DMS 273 (cell line): ENCODE measurements around the gene CFAP57.

Experiments used
- DNase-seq: peaks from one replicate; lab custom pipeline; 2025; ENCODE audit not compliant: unreplicated experiment; lab: John Stamatoyannopoulos, UW

Gene CFAP57

DNA sequence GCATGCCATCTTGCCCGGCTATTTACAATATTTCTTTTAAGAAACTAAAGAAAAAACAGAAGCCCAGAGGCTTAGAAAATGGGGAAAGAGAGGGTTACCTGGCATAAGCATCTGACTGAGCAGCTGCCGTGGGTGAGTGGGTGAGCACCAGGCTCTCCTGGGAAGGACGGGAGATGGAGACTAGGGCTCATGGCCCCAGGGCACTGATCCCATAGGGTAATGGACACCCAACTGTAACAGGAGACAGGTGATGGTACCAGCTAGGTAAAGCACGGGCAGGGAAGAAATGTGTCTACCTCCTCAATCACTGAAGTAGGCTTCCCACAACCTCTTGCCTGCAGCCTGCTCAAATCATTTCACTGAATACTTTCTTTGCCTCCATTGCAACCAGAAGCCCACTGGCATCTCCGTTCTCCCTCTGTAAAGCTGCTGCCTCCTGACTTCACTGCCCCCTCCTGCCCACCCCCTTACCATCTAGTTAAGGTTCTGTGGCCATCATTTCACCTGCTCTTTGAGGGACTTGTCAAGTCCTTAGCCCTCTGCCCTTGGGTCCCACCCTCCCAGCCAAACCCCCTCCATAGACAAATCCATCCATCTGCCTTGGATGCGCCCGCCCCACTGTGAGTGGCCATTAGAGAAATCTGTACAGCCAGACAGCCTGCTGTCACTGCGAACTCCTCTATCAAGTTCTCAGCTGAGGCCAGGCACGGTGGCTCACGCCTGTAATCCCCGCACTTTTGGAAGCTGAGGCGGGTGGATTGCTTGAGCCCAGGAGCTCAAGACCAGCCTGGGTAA, 103.9 kb downstream of the CFAP57 start:
- no peak for DNase-seq

DNA sequence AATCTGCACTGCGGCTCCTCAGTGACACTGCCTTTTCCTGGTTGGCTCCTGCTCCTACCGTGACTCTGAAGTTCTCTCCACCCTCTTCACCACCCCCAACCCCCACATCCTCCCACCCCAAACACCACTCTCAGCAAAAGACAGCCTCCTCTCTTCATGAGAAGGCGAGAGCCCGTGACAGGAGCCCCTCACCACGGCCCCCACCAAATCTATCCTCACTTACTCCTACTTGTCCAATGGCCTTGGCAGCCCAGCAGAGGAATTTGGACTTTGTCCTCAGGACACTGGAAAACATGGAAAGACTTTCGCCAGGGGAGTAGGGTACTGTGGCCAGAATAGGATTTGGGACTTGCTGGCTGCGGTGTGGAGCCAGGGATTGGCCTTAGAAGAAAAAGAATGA, 104.5 kb downstream of the CFAP57 start:
- DNase-seq, result no peak

DNA sequence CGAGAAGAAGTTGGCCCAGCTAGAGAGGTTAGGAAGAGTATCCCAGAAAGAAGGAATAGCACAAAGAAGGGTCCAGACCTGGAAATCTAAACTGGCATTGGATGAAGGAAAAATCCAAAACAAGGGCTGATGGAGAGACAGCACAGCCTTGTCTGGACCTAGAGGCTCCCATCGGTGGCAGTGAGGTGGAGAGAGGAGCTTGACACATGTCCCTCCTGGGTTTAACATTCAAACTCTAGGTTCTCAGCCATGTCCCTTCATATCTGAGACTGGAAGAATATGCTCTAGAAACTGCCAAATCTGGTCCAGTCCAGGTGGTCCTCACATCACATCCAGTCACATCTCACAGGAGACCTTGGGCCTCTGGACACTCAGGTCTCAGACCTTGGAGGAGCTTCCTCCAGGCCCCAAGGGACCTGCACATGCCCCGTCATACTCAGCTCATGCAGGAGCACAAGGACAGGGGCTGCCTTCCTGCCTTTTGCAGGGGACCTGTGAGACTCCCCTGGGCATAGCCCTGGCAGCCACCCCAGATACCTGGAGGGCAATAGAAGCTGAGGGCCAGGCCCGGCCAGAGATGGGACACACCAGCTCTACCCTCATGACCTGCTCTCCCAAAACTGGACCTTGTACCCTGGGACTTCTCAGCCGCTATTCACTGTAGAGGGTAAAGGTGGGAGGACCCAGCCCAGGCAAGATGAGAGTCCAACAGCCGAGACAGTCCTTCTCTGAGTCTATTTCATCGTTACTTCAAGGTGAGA, 105.2 kb downstream of the CFAP57 start:
- DNase-seq, result no peak

DNA sequence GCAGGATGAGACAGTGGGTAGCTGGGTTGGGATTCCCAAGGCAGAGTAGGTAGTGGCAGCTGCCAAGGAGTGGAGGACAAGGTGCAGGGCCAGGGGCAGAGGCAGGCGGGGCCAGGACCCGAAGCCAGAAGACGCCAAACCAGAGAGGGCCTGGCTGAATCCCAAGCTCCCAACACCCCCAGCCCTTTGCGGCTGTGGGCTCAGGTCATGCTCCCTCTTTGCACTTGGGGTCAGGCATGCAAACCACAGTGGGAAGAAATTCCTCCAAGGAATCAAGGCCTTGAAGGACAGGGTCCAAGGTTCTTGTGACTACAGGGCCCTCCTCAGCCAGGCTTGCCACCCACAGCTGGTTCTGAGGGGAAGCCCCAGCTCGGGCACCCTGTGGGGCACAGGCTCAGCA, 107.0 kb downstream of the CFAP57 start:
- DNase-seq, result no peak

DNA sequence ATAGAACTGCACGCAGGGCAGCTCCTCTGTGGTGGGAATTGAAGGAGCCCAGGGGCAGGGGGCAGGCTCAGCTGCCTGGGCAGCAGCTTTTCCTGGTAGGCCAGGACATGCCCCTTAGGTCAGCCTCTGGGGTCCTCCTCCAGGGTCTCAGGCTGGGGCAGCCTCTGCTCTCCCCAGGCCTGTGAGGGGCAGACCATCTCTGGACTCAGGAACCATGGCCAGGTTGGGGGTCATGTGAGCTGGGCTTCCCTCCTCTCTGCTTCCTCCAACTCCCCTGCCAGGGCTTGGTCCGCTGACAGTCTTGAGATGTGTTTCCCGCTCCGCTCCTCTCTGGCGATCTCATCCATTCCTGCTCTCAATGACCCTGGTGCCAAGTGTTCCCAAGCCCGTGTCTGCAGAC, 107.5 kb downstream of the CFAP57 start:
- DNase-seq, result no peak

DNA sequence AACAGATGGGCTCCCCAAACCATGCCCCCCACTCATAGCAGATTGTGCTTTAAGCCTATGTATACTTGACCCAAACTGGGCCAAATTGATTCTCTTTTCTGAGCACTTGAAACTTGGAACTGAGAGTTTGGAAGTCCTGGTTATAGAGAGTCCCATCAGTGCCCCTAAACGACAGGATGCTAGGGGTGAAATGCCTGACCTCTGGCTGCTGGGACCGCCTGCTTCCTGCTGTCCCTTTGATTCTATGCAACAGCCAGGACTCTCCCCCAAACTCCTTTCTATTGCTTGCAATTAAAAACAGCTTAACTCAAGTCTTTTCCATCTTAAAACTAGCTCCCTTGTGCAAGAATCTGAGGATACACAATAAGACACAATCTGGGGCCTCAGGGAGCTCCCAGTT, 108.6 kb downstream of the CFAP57 start:
- DNase-seq, result no peak

DNA sequence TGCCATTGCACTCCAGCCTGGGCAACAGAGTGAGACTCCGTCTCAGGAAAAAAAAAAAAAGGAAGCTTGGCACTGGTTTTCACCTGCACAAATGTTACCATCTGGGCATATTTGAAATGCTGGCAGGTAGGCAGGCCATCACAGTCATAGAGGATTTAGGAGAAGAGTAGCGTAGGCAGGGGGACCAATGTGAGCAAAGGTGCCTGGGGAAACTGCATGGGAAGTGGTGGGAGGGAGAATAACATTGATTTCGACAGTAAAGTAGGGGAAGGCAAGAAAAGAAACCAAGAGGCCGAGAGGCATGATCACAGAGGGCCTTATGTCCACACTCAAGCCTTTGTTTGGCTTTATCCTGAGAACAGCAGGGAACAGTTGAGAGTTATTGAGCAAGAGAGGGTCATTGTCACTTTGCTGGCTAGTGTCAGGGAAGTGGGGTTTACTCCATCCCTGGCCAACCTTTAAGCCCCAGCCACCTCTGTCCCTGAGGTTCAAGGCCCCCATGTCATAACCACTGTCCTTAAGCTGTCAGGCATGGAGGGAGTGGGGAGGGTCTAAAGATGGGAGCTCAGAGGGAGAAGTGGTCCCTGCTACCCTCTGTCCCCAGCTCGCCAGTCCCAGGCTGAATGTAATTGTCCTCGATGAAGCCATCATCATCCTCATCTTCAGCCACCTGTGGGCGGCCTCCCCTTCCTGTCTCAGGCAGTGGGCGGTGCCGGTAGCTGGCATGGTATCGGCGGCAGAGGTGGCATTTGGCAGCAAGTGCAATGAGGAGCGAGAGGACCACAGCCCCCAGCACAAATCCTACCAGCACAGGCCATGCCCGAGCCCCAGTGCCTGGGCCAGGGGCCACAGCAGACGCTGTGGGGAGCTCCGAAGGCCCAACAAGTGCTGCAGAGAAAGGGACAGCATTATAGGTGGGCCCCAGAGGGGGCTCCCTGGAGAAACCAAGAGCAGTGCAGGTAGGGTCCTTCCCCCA, 110.4 kb downstream of the CFAP57 start:
- DNase-seq, result no peak

DNA sequence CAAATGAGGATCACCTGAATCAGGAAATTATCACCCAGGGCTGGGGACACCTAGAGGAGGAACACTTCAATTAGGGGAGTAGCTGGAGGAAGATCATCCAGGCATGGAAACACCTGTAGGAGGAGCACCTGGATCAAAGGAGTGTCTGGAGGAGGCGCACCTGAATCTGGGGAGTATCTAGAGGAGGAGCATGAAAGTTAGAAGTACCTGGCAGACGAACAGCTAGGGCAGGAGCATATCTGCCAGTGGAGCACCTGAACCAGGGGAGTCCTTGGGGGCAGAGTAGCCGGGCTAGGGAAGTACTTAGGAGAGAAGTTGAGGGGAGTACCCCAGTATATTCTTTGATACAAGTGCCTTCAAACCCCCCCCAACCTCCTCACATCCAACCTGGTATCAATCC, 111.9 kb downstream of the CFAP57 start:
- DNase-seq, result no peak

DNA sequence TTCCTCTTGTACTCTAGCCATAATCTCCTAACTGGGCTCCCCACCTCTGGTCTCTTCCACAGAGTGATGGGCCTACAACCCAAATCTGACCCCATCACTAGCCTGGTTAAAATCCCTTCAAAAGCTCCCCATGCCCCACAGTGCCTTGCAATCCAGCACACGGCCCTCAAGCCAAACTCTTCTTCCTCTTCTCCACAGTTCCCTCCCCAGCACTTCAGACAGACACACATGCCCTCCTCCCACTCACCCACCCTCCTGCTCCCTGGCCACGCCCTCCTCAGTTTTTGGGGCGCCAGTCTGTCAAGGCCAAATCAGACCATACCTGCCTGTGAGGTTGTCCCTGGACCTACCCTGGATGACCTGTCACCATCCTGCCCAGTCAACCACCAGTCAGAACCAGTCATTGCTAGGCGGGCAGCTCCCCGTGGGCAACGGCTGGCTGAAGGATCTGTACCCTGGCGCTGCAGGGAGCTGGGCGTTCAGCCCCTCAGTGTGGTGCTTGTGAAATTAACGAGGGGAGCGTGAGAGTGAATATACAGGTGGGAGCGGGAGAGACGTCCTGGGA, 112.5 kb downstream of the CFAP57 start:
- no peak for DNase-seq

DNA sequence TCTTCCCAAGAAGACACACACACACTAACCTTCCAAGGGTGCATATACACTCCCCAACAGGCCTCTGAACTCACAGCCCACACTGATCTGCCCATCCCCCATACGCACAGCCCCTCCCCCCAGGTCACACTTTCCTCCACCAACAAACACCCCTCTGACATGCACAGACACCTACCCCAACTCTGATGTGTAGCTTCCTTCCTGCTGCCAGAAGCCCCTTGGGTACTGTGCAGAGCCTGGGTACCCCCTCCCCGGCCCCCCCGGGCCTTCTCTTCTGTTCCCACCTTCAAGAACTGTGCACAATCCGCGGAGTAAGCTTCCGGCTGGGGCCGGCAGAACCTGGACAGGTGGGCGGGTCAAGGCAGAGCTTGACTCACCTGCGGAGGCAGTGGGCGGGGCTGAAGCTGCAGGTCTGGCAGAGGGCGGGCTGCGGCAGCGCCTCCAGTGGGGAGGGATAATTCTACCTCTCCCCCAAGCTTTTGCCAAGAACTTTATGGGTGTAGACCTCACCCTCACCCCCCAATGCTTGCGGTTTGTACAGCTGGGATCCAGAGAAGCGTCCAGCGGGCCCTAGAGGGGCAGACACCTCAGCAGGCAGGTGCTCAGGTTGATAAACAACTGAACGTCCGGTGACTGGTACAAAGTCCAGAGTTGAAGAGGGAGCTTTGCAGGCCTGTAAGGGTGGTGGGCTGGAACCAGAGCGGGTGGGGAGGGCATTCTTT, 113.3 kb downstream of the CFAP57 start, which contains the start of gene C1orf210:
TSS of gene C1orf210 (minus strand) at position 313 of the 722 bp plus-strand sequence. CDS start 2,311 bp downstream, outside the sequence.
- DNase-seq, result no peak

DNA sequence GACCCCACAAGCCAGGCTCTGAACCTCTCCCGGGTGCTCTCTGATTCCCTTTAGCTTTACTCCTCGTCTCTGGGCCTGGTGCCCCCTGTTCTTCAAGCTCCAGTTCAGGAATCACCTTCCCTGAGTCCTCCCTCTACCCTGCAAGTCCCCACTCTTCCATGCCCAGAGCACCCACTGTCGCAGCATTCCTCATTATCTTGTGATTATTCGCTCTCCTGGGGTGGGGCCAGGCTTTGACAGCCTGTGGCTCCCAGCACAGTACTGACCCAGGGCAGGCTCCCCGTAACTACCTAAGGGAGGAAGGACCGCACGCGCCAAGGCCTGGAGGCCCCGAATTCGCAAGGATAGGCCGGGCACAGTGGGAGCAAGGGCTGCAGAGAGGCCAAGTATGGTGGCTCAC, 114.0 kb downstream of the CFAP57 start:
- DNase-seq, result no peak

DNA sequence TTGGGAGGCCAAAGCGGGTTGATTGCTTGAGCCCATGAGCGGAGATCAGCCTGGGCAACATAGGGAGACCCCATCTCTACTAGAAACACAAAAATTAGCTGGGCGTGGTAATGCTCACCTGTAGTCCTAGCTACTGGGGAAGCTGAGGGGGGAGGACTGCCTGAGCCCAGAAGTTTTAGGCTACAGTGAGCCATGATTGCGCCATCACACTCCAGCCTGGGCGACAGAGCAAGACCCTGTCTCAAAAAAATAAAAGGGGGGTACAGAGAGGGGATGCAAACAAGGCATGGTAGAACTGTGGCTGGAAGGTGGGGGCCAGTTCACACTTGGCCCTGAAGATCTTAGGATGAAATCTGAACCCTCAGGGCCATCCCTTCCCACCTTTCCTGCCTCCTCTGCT, 114.4 kb downstream of the CFAP57 start:
- no peak for DNase-seq

DNA sequence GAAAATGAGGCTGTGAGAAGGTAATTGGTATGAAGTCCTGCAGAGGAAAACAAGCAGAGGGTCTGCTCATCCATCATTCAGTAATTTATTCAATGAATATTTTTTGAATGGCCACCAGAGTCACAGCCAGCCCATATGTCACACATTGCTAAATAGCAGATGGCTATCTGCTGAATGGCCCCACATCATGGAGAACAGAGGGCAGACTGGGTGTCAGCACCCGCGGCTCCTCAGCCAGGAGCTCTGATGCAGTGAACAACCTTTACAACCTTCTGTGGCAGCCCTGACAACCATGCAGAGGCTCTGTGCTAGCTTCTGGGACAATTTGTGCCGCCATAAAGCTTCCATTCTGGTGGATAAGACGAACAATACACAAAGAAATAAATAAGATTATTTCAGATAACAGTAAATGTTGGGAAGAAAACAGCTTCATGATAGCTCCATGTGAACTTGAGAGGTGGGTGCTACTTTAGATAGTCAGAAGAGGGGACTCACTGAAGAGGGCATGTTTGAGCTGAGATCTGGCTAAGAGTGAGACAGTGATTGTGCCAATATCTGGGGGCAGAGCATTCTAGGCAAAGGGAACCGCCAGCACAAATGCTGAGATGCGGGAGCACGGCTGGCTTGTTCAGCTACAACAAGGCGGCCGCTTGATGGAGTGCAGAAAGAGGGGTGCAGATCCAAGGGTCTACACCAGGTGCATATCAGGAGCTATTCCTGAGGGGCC, 116.1 kb downstream of the CFAP57 start:
- DNase-seq, result peak; percentile 70

DNA sequence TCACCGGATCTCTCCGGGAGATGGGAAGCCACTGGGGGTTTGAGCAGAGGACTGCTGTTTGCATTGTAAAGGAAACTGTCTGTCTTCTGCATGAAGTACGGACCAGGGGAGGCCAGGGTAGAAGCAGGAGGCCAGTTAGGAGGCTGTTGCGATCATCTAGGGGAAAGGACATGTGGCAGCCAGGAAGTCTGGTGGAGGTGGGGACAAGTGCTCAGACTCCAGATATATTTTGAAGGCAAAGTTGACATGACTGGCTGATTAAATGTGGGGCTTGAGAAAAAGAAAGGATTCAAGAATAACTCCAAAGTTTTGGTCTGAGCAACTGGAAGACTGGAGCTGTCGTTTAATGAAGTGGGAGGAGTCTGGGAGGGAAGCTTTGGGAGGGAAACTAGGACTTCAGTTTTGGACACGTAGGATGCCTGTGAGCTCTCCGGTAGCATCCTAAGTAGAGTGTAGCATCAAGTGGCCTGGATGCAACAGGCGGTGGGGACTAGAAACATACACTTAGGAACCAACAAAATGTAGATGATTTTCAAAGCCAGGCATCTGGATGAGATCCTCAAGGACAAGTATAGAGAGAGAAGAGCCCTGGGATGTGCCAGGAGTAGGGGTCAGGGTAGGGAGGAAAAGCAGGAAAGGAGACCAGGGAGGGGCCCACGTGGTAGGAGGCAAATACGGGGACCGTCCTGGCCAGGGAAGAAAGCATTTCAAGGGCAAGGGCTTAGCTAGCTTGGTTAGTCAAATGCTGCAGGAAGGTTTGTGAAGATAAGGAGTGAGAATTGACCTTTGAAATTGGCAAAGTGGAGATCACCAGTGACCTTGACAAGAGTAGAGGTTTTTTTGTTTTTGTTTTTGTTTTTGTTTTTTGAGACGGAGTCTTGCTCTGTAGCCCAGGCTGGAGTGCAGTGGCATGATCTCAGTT, 116.9 kb downstream of the CFAP57 start:
- no peak for DNase-seq

DNA sequence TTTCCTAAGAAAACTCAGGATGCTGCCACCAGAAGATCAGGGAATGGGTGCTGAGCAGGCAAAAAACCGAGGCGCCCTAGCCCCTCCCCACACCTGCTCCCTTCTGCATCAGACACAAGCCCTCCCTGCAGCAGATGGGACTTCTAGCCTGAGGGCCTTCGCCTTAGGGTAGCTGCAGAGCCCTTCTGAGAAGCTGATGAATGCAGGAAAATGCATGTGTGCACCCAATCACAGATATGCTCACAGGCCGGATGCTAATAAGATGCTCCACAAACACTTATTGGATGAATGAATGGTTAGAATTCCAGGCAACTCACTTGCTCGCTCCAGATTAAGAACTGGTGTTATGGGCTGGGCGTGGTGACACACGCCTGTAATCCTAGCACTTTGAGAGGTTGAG, 120.1 kb downstream of the CFAP57 start:
- DNase-seq, result peak; percentile 17

DNA sequence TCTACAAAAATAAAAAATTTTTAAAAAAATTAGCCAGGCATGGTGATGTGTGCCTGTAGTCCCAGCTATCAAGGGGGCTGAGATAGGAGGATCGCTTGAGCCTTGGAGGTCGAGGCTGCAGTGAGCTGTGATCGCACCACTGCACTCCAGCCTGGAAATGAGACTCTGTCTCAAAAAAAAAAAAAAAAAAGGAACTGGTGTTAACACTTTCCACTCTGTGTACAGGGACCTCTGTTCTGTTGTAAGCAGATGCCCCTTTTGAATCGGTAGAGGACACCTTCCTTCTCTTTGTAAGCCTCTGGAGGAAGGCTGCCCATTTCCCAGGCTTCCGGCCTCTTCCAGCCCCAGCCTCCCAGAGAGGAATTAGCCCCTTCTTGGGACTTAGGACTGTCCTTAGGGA, 120.5 kb downstream of the CFAP57 start:
- no peak for DNase-seq

DNA sequence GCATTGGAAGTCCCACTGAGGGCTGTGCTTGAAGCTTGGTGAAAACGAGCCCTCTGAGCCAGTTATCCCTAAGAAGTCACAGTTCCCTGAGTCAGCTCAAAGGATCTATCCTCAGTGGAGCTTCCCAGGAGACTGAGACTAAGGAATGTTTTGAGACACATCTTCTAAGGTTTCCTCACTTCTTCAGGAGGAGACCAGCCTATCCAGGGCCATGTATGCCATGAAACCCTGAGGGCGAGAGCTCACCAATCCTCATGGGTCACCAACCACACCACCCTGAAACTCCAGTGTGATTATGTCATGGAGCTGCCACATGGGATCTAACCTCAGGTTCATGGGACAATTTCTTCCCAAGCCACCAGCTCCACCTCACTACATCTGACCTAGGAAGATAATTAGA, 121.0 kb downstream of the CFAP57 start:
- no peak for DNase-seq

DNA sequence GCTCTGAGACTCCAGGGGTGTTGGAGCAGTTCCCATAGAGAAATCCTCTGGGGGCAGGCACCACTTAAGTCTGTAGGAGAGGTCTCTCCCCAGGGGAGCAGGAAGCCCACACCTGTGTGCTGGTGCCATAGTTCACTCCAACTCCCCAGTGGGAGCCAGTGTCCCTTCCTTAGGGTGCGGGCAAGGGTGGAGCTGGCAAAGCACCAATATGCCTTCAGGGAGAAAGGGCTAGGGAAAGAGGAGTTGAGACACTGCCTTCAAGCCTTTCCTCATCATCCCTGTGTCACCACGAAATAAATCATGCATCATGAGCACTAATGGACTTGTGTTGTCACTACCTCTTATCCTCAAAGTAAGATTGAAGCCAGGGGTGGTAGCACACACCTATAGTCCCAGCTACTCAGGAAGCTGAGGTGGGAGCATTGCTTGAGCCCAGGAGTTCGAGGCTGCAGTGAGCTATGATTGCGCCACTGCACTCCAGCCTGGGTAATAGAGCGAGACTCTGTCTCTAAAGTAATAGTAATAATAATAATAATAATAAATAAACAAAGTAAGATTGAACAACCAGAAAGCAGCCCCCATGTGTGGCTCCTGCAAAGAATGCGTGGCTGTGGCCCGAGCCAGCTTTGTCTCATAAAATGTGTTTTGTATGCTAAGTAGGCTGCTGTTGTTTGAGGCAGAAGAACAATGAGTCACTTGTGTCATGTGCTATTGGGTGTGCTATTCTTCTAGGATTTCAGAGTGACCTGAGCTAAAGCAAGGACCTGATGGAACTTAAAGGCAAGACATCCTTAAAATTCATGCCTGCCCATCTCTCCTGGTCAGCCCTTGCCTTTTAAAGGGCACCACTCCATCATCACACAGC, 122.0 kb downstream of the CFAP57 start:
- no peak for DNase-seq
